Endothelial cell of umbilical vein (primary cell): ENCODE measurements around the gene PAK4. TPM values are rescaled to one million over a fixed set of nuclear protein-coding genes. Genes with fewer than 3 reads are reported as not detected.

Source experiments
- BruUV-seq: library from RNA; stranded (reverse); fragments of 400-500 nt; replicated peaks from 2 replicates; lab custom pipeline; 2021; lab: Mats Ljungman, UMichigan
- CTCF ChIA-PET: fragments of 300-600, 350-600 bp; sonication (Branson Sonifier 250); formaldehyde crosslinking; loops from one replicate; lab custom pipeline; 2021; ENCODE audit warnings: antibody characterized with exemption, inconsistent platforms; lab: Charles Lee
- POLR2A ChIA-PET: fragments of 300-600, 350-600 bp; sonication (Branson Sonifier 250); formaldehyde crosslinking; loops from one replicate; lab custom pipeline; 2021; ENCODE audit warnings: antibody characterized with exemption, inconsistent platforms; lab: Charles Lee
- DNase-seq: peaks from one replicate; pipeline ENCODE4 v3.0.0-alpha.2; 2011; ENCODE audit warnings: low read depth, low spot score
- FAIRE-seq: peaks from 2 replicates; lab custom pipeline; 2011; peaks lifted over from hg19 to GRCh38; lab: Jason Lieb, UNC
- H2AFZ ChIP-seq: 2 replicates; pipeline ENCODE4 v1.6.0; 2012; ENCODE audit warnings: low read depth, low read length, control low read depth, inconsistent platforms
- H3K27ac ChIP-seq: 2 replicates; pipeline ENCODE4 v1.5.1; 2011; ENCODE audit warnings: low read depth, mild to moderate bottlenecking, control low read depth, low read length, moderate library complexity; ENCODE audit not compliant: insufficient read depth
- H3K27me3 ChIP-seq, 2 experiments: 2 replicates each; pipeline versions ENCODE4 v1.6.0 to v1.6.1; 2011; ENCODE audit warnings: low read length in 2 of 2, mixed read lengths in 1 of 2; ENCODE audit not compliant: control insufficient read depth in 2 of 2, insufficient read depth in 2 of 2
- H3K36me3 ChIP-seq, 2 experiments: 2 replicates in 1 of 2; 3 replicates in 1 of 2; pipeline ENCODE4 v1.5.1; 2011; ENCODE audit warnings: low read length in 2 of 2, mild to moderate bottlenecking in 1 of 2, moderate library complexity in 1 of 2; ENCODE audit not compliant: control insufficient read depth in 2 of 2, insufficient read depth in 2 of 2; ENCODE audit errors: extremely low read depth in 1 of 2
- H3K4me1 ChIP-seq: 3 replicates; pipeline ENCODE4 v1.5.1; 2011; ENCODE audit warnings: mild to moderate bottlenecking, low read length; ENCODE audit not compliant: control insufficient read depth, insufficient read depth; ENCODE audit errors: extremely low read depth
- H3K4me2 ChIP-seq: 2 replicates; pipeline ENCODE4 v1.6.1; 2011; ENCODE audit warnings: low read length, control low read depth, mixed read lengths; ENCODE audit not compliant: insufficient read depth
- H3K4me3 ChIP-seq, 3 experiments: fragments of 200-600 bp in 1 of 3; sonication (generic), shearing (Covaris generic) in 1 of 3; replicated peaks in 1 of 3; 2 replicates each; pipeline ENCODE4 v1.5.1; 2011 to 2016; ENCODE audit warnings: control low read depth in 3 of 3, low read length in 3 of 3, mild to moderate bottlenecking in 2 of 3, inconsistent platforms in 1 of 3, low read depth in 1 of 3, moderate library complexity in 1 of 3; ENCODE audit not compliant: insufficient read depth in 1 of 3
- H3K79me2 ChIP-seq: 2 replicates; pipeline ENCODE4 v1.6.0; 2012; ENCODE audit warnings: low read length, inconsistent platforms; ENCODE audit not compliant: control insufficient read depth, insufficient read depth
- H3K9ac ChIP-seq: replicated peaks from 2 replicates; pipeline ENCODE3; 2011; ENCODE audit warnings: low read length, control low read depth; ENCODE audit not compliant: insufficient read depth; ENCODE audit errors: extremely low read depth
- H3K9me1 ChIP-seq: replicated peaks from 3 replicates; pipeline ENCODE4 v1.6.0; 2011; ENCODE audit warnings: mild to moderate bottlenecking, low read length; ENCODE audit not compliant: control insufficient read depth, insufficient read depth; ENCODE audit errors: extremely low read depth
- H3K9me3 ChIP-seq: replicated peaks from 2 replicates; pipeline ENCODE4 v1.5.1; 2012; ENCODE audit warnings: low read length, inconsistent platforms; ENCODE audit not compliant: control insufficient read depth, insufficient read depth
- H4K20me1 ChIP-seq: replicated peaks from 2 replicates; pipeline ENCODE3; 2011; ENCODE audit warnings: mild to moderate bottlenecking, low read length; ENCODE audit not compliant: control insufficient read depth, insufficient read depth; ENCODE audit errors: extremely low read depth
- EZH2 ChIP-seq: IDR thresholded peaks from 2 replicates; pipeline ENCODE4 v1.6.1; 2012; ENCODE audit warnings: borderline replicate concordance, low read depth, mild to moderate bottlenecking, moderate library complexity, low read length, inconsistent platforms; ENCODE audit not compliant: severe bottlenecking
- GATA2 ChIP-seq: IDR thresholded peaks from 2 replicates; pipeline ENCODE4 v1.7.0; 2011; ENCODE audit warnings: low read depth, mild to moderate bottlenecking, moderate library complexity, mixed read lengths, low read length; ENCODE audit not compliant: insufficient read length, insufficient read depth
- JUN ChIP-seq: IDR thresholded peaks from 2 replicates; pipeline ENCODE4 v1.6.1; 2011; ENCODE audit warnings: borderline replicate concordance, low read depth; ENCODE audit not compliant: insufficient read length, insufficient read depth
- MYC ChIP-seq: IDR thresholded peaks from one replicate; pipeline ENCODE4 v1.6.1; 2011; ENCODE audit warnings: mild to moderate bottlenecking, low read depth, low read length
- POLR2AphosphoS5 ChIP-seq: IDR thresholded peaks from 2 replicates; pipeline ENCODE4 v1.6.1; 2012; ENCODE audit warnings: low read depth, mild to moderate bottlenecking, control low read depth, low read length, moderate library complexity; ENCODE audit not compliant: insufficient read depth
- dilution Hi-C: fragments of 300-500 bp; cut with MboI; formaldehyde crosslinking; loops from one replicate; pipeline ENCODE4 v1.15.0; 2019; ENCODE audit warnings: low sequenced_read_pairs; ENCODE audit not compliant: extremely low pct_ligation_motif_present
- intact Hi-C: fragments of 100-400 bp; cut with micrococcal nuclease; formaldehyde crosslinking; loops from one replicate; pipeline ENCODE4 v1.10.0; 2022
- polyA plus RNA-seq, 4 experiments: library from polyadenylated mRNA; depleted of rRNA in 3 of 4; stranded (reverse) in 3 of 4; unstranded in 1 of 4; fragments of >200 nt; gene quantifications; 2 replicates each; pipeline versions ENCODE4 v1.2.1 to v1.2.3, GENCODE V29; 2011 to 2012; ENCODE audit warnings: missing spikeins in 1 of 4
- total RNA-seq: library from RNA; stranded (reverse); gene quantifications from 2 replicates; pipeline ENCODE4 v1.2.3, GENCODE V29; 2021
- TF ChIP-seq, protein P1 (sequence below): IDR thresholded peaks from 2 replicates; pipeline ENCODE4 v1.6.1; 2011; ENCODE audit not compliant: insufficient read depth, insufficient read length
- TF ChIP-seq, protein P2 (sequence below), 2 donors: IDR thresholded peaks; 1 replicate in 1 of 2; 2 replicates in 1 of 2; pipeline ENCODE4 v1.5.1; 2011; ENCODE audit warnings: low read length in 2 of 2, mild to moderate bottlenecking in 2 of 2, moderate library complexity in 2 of 2, control low read depth in 1 of 2, inconsistent platforms in 1 of 2, low read depth in 1 of 2; ENCODE audit not compliant: insufficient read depth in 1 of 2; ENCODE audit errors: extremely low read depth in 1 of 2

PAK4 gene
- total and polyA plus RNA-seq, 2 donors (not counting 3 experiments of a cell fraction or from before 2014, with no cell fraction given) = 39.8 to 55.4 TPM

DNA sequence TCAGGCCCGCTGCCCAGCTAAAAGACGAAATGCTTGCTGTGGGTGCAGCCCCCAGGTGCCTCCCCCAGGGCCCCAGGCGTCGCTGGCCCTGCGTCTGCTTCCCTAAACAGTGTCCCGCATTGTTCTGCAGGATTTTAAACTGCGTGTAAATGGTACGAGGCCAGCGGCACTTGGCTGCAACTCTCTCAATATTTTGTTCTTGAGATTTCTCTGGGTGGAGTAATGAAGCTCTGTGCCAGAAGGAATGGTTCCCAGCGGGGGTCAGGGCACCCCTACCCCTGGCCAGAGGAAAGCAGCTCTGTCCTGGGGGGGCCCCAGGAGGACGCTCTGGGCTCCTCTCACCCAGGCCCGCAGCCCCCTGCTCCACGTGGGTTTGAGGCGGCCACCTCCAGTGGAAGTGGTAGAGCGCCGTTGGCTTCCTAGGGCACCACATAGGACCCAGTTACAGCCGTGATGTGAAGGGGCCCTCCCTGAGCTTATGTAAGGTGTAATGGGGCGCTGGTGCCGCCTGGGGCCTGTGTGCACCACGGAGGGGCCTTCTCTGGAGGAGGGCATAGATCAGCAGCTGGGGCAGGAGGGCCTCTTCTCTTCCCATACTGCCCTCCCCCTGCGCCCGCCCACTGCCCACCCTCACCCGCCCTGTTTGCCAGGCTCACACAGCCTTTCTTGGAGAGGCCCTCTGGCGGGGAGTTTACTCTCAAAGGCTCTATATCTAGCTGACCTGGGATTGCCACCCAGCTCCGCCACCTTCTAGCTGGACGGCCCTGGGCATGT, 19.8 kb downstream of the PAK4 start:
- CTCF ChIA-PET = interaction anchor here (0.8 to 3.9 kb wide), 8 partner anchors 11 to 252 kb away, joined by 3 to 16 read pairs (median 5); partner anchors contain the start of gene PAK4
- Histone ChIP-seq H3K36me3 (peaks cover 0 to 3% of the 10 kb centered on the region in 2 experiments), H3K9me1 (no peaks in the 10 kb centered on the region), H3K4me2 (peak overlapping the region; percentile 7), H4K20me1 (peaks cover 3% of the 10 kb centered on the region), H3K9me3 (no peaks in the 10 kb centered on the region), H3K4me3 (no peak overlapping the region), H2AFZ (no peak overlapping the region), H3K79me2 (peaks cover 59% of the 10 kb centered on the region), H3K27me3 (no peaks in the 10 kb centered on the region), H3K27ac (no peak overlapping the region), H3K4me1 (peaks cover 19% of the 10 kb centered on the region), H3K9ac (no peak overlapping the region)
- intact Hi-C loops (loop anchor here (2.0 kb wide), 1 partner anchor 15 kb away; no protein-coding TSS in a partner anchor), dilution Hi-C loops (no loop called here)
- DNase-seq = no peak
- FAIRE-seq = no peak
- no peak for TF ChIP-seq EZH2
- no peak for TF ChIP-seq GATA2
- TF ChIP-seq, protein P1, sequence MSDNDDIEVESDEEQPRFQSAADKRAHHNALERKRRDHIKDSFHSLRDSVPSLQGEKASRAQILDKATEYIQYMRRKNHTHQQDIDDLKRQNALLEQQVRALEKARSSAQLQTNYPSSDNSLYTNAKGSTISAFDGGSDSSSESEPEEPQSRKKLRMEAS = no peak
- no peak for TF ChIP-seq JUN
- TF ChIP-seq, protein P2, sequence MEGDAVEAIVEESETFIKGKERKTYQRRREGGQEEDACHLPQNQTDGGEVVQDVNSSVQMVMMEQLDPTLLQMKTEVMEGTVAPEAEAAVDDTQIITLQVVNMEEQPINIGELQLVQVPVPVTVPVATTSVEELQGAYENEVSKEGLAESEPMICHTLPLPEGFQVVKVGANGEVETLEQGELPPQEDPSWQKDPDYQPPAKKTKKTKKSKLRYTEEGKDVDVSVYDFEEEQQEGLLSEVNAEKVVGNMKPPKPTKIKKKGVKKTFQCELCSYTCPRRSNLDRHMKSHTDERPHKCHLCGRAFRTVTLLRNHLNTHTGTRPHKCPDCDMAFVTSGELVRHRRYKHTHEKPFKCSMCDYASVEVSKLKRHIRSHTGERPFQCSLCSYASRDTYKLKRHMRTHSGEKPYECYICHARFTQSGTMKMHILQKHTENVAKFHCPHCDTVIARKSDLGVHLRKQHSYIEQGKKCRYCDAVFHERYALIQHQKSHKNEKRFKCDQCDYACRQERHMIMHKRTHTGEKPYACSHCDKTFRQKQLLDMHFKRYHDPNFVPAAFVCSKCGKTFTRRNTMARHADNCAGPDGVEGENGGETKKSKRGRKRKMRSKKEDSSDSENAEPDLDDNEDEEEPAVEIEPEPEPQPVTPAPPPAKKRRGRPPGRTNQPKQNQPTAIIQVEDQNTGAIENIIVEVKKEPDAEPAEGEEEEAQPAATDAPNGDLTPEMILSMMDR (IDR thresholded peaks at IDR 0.05; ENCODE audit: extremely low read depth in 1 of 2, insufficient read depth in 1 of 2, low read depth in 1 of 2, low read length in 2 of 2) = no peak
- TF ChIP-seq POLR2AphosphoS5 = no peak
- no peak for TF ChIP-seq MYC
- no TSS peak for BruUV-seq
- POLR2A ChIA-PET = no interaction called here
